HepG2 (cell line): Measurements from ENCODE around the gene IGFLR1. TPM values are rescaled to one million over a fixed set of nuclear protein-coding genes. Genes with fewer than 3 reads are reported as not detected.

ENCODE experiments used
- ATAC-seq: fragments of 200-7000 bp; cut with Tn5 transposase; 3 replicates; pipeline ENCODE4 v1.9.1; 2020; ENCODE audit warnings: mild to moderate bottlenecking, moderate library complexity
- BruUV-seq: library from RNA; stranded (reverse); fragments of 400-500 nt; replicated peaks from 2 replicates; lab custom pipeline; 2021; lab: Mats Ljungman, UMichigan
- CTCF ChIA-PET: fragments of 300-600 bp; formaldehyde crosslinking; extraction: SDS; loops from one replicate; lab custom pipeline; 2021; ENCODE audit warnings: low total read pairs, inconsistent platforms, low intra/inter-chr PET ratio; lab: Yijun Ruan, JAX
- POLR2A ChIA-PET: fragments of 350-600 bp; sonication (Branson Sonifier 250); formaldehyde crosslinking; loops from one replicate; lab custom pipeline; 2020; ENCODE audit warnings: antibody characterized with exemption, inconsistent platforms; lab: Yijun Ruan, JAX
- DNase-seq: peaks from one replicate; pipeline ENCODE4 v3.0.0-alpha.2; 2015; ENCODE audit warnings: low spot score
- FAIRE-seq: peaks from 3 replicates; lab custom pipeline; 2011; peaks lifted over from hg19 to GRCh38; lab: Jason Lieb, UNC
- H2AFZ ChIP-seq: one replicate; pipeline ENCODE4 v1.6.1; 2011; ENCODE audit warnings: low read length, inconsistent platforms
- H3K27ac ChIP-seq: fragments of 300-600 bp; 3 replicates; pipeline ENCODE4 v1.8.0; 2011; ENCODE audit warnings: mixed run types, mild to moderate bottlenecking, mixed read lengths, low read length, inconsistent platforms; ENCODE audit not compliant: insufficient read depth; ENCODE audit errors: extremely low read length
- H3K27me3 ChIP-seq, 2 experiments: fragments of 200-600 bp in 1 of 2; 2 replicates in 1 of 2; 3 replicates in 1 of 2; pipeline versions ENCODE4 v1.6.0 to v1.8.0; 2011; ENCODE audit warnings: low read length in 2 of 2, mild to moderate bottlenecking in 2 of 2, moderate library complexity in 2 of 2, inconsistent platforms in 1 of 2; ENCODE audit not compliant: insufficient read depth in 2 of 2, control insufficient read depth in 1 of 2
- H3K36me3 ChIP-seq, 2 experiments: fragments of 200-600 bp in 1 of 2; replicated peaks in 1 of 2; 2 replicates in 1 of 2; 3 replicates in 1 of 2; pipeline versions ENCODE4 v1.5.1 to v1.8.0; 2011; ENCODE audit warnings: low read length in 2 of 2, inconsistent platforms in 1 of 2; ENCODE audit not compliant: insufficient read depth in 2 of 2, control insufficient read depth in 1 of 2
- H3K4me1 ChIP-seq: 2 replicates; pipeline ENCODE4 v1.5.1; 2012; ENCODE audit warnings: low read length, inconsistent platforms; ENCODE audit not compliant: insufficient read depth
- H3K4me2 ChIP-seq: 2 replicates; pipeline ENCODE4 v1.6.0; 2011; ENCODE audit warnings: low read depth, low read length, inconsistent platforms
- H3K4me3 ChIP-seq, 3 experiments: fragments of 200-600 bp in 1 of 3; sonication (generic), shearing (Covaris generic) in 1 of 3; replicated peaks in 1 of 3; 2 replicates each; pipeline ENCODE4 v1.5.1; 2011 to 2016; ENCODE audit warnings: low read length in 3 of 3, inconsistent platforms in 2 of 3, low read depth in 2 of 3, mild to moderate bottlenecking in 2 of 3, control low read depth in 1 of 3, mixed read lengths in 1 of 3; ENCODE audit not compliant: insufficient read depth in 1 of 3
- H3K79me2 ChIP-seq: one replicate; pipeline ENCODE4 v1.6.1; 2011; ENCODE audit warnings: low read length, inconsistent platforms; ENCODE audit not compliant: insufficient read depth
- H3K9ac ChIP-seq: 2 replicates; pipeline ENCODE4 v1.6.0; 2011; ENCODE audit warnings: mild to moderate bottlenecking, low read depth, low read length, inconsistent platforms; ENCODE audit not compliant: insufficient read depth
- H3K9me3 ChIP-seq: 2 replicates; pipeline ENCODE4 v1.5.1; 2012; ENCODE audit warnings: mild to moderate bottlenecking, low read length
- H4K20me1 ChIP-seq: 2 replicates; pipeline ENCODE4 v1.6.0; 2011; ENCODE audit warnings: inconsistent platforms, mild to moderate bottlenecking, low read length, moderate library complexity; ENCODE audit not compliant: insufficient read depth
- AGO2 ChIP-seq: fragments of 200-400 bp; formaldehyde crosslinking; optimal IDR thresholded peaks from 2 replicates; pipeline ENCODE3; 2017; ENCODE audit warnings: mild to moderate bottlenecking, low read depth, low read length, moderate library complexity
- GTF3A ChIP-seq: sonication (generic); formaldehyde crosslinking; conservative IDR thresholded peaks from 2 replicates; pipeline ENCODE4 v1.4.0; 2020; ENCODE audit warnings: mild to moderate bottlenecking, missing genetic modification reagents
- IKZF1 ChIP-seq: fragments of 450-650 bp; IDR thresholded peaks from 2 replicates; pipeline ENCODE4 v1.7.1; 2016
- POLR2A ChIP-seq, 2 experiments: IDR thresholded peaks; 2 replicates each; pipeline ENCODE4 v1.6.1; 2011; ENCODE audit warnings: low read depth in 2 of 2, low read length in 2 of 2, mild to moderate bottlenecking in 1 of 2, moderate library complexity in 1 of 2; ENCODE audit not compliant: insufficient read depth in 1 of 2
- RFXAP ChIP-seq: sonication (generic); formaldehyde crosslinking; IDR thresholded peaks from 2 replicates; pipeline ENCODE4 v1.4.0; 2020; ENCODE audit warnings: missing genetic modification reagents, borderline replicate concordance
- ZFP62 ChIP-seq: sonication (generic); formaldehyde crosslinking; IDR thresholded peaks from 2 replicates; pipeline ENCODE4 v1.4.0; 2020; ENCODE audit warnings: missing genetic modification reagents
- ZNF354B ChIP-seq: sonication (generic); formaldehyde crosslinking; IDR thresholded peaks from 2 replicates; pipeline ENCODE4 v1.8.0; 2022; ENCODE audit warnings: mild to moderate bottlenecking, missing genetic modification reagents
- ZNF709 ChIP-seq: sonication (generic); formaldehyde crosslinking; IDR thresholded peaks from 2 replicates; pipeline ENCODE4 v1.5.0; 2020; ENCODE audit warnings: mild to moderate bottlenecking, missing genetic modification reagents
- ZNF775 ChIP-seq: sonication (generic); formaldehyde crosslinking; IDR thresholded peaks from 2 replicates; pipeline ENCODE4 v1.4.0; 2020; ENCODE audit warnings: missing genetic modification reagents, mild to moderate bottlenecking, moderate library complexity, borderline replicate concordance
- WGBS: methylation state at CpG from one replicate; pipeline ENCODE4 v1.1.6; 2017; ENCODE audit warnings: low lambda C conversion rate; 5-methylcytosine and 5-hydroxymethylcytosine counted together
- in situ Hi-C: cut with HindIII; loops from 2 replicates; pipeline ENCODE4 v1.10.0; 2017; ENCODE audit warnings: low pct_unique_long_range_greater_than_20kb; ENCODE audit not compliant: extremely low pct_ligation_motif_present
- intact Hi-C: fragments of 100-400 bp; cut with micrococcal nuclease; formaldehyde crosslinking; loops from one replicate; pipeline ENCODE4 v1.10.0; 2022; ENCODE audit not compliant: unreplicated experiment
- polyA plus RNA-seq, 8 experiments: library from polyadenylated mRNA; depleted of rRNA in 3 of 8; stranded (reverse) in 7 of 8; unstranded in 1 of 8; fragments of >200 nt; fragmentation: Illumina TruSeq in 4 of 8; extraction: Trizol in 4 of 8; gene quantifications; 2 replicates each; pipeline versions ENCODE4 v1.2.1 to v1.2.3, GENCODE V29; 2011 to 2016; ENCODE audit warnings: low read depth in 4 of 8, missing spikeins in 1 of 8, mixed read lengths in 1 of 8; ENCODE audit not compliant: insufficient read depth in 1 of 8
- total RNA-seq, 5 experiments: library from RNA; depleted of rRNA; stranded (reverse); fragments of >200 nt; fragmentation: Illumina TruSeq; extraction: Trizol; gene quantifications; 2 replicates each; pipeline ENCODE4 v1.2.3, GENCODE V29; 2016; ENCODE audit warnings: low read depth in 1 of 5
- TF ChIP-seq, protein P1 (sequence below): IDR thresholded peaks from 2 replicates; pipeline ENCODE4 v1.6.1; 2012; ENCODE audit warnings: low read depth, low read length, improper control_type of control experiment

Gene IGFLR1
- total and polyA plus RNA-seq, 2 of the 13 experiments (the other 11 are each of a cell fraction or from before 2014, with no cell fraction given) = 5.4 to 8.9 TPM

DNA sequence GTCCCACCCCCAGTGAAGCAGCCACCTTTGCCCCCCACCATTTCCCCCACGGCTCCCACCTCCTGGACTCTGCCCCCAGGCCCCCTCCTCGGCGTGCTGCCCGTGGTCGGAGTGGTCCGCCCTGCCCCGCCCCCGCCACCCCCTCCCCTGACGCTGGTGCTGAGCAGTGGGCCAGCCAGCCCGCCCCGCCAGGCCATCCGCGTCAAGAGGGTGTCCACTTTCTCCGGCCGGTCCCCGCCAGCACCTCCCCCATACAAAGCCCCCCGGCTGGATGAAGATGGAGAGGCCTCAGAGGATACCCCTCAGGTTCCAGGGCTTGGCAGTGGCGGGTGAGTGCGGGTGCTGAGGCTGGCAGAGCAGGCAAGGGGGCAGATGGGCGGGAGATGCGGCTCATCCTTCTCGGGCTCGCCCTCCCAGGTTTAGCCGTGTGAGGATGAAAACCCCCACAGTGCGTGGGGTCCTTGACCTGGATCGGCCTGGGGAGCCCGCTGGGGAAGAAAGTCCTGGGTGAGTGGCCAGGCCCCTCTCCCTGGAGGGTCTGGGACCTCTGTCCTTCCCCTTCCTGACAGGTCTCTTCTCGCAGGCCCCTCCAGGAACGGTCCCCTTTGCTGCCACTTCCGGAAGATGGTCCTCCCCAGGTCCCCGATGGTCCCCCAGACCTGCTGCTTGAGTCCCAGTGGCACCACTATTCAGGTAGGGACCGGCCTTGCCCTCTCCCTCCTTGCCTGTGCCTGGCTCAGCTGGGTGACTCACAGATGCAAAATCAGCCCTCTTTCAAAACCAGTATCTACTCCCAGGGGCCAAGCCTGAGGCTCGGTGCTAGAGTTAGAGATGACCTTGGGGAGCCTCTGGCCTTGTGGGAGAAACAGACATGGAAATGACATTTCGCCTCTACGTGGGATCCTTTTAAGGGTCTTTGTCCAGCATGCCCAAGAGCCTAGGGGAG, 8.8 kb downstream of the IGFLR1 start:
- Histone ChIP-seq H3K4me2 (no peak overlapping the region), H3K4me1 (no peaks in the 10 kb centered on the region), H3K4me3 (no peak overlapping the region), H3K27me3 (no peaks in the 10 kb centered on the region), H3K79me2 (no peaks in the 10 kb centered on the region), H3K36me3 (peaks cover 40 to 91% of the 10 kb centered on the region in 2 experiments; a peak in 4 of 5 replicates)
- 96% methylated on average over 26 of the region's 35 CpGs for WGBS
- no TSS peak for BruUV-seq
- DNase-seq = no peak
- TF ChIP-seq IKZF1 (no peak), RFXAP (CRISPR knock-in tag) (no peak), ZNF775 (CRISPR knock-in tag) (no peak), ZFP62 (CRISPR knock-in tag) (no peak), AGO2 (peak; percentile 80), POLR2A (IDR thresholded peaks at IDR 0.05; ENCODE audit: insufficient read depth in 1 of 2, low read depth in 2 of 2, low read length in 2 of 2) (peak in 1 of 2 experiments; percentile 16; a peak in 1 of 4 replicates), ZNF354B (no peak), GTF3A (CRISPR knock-in tag) (no peak), ZNF709 (no peak)
- TF ChIP-seq, protein P1, sequence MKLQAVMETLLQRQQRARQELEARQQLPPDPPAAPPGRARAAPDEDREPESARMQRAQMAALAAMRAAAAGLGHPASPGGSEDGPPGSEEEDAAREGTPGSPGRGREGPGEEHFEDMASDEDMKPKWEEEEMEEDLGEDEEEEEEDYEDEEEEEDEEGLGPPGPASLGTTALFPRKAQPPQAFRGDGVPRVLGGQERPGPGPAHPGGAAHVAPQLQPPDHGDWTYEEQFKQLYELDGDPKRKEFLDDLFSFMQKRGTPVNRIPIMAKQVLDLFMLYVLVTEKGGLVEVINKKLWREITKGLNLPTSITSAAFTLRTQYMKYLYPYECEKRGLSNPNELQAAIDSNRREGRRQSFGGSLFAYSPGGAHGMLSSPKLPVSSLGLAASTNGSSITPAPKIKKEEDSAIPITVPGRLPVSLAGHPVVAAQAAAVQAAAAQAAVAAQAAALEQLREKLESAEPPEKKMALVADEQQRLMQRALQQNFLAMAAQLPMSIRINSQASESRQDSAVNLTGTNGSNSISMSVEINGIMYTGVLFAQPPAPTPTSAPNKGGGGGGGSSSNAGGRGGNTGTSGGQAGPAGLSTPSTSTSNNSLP = no peak
- TF ChIP-seq, all 625 proteins: peak for 2
- H4K20me1 ChIP-seq = no peaks in the 10 kb centered on the region
- H3K9ac ChIP-seq = no peak overlapping the region
- ATAC-seq (no peak), FAIRE-seq (no peak)
- H3K27ac ChIP-seq = no peak overlapping the region
- POLR2A ChIA-PET = interaction anchor here (1.2 kb wide), 1 partner anchor 58 kb away, joined by 3 read pairs; no protein-coding TSS in a partner anchor
- in situ Hi-C loops (no loop called here), intact Hi-C loops (no loop called here)
- CTCF ChIA-PET = no interaction called here
- H2AFZ ChIP-seq = no peak overlapping the region
- no peaks in the 10 kb centered on the region for H3K9me3 ChIP-seq
